SK-N-SH (cell line): Measurements from ENCODE around the gene SPTB. TPM values are rescaled to one million over a fixed set of nuclear protein-coding genes. Genes with fewer than 3 reads are reported as not detected.

Experiments used
- CTCF ChIA-PET: fragments of 300-600, 350-600 bp; formaldehyde crosslinking; extraction: SDS; loops from one replicate; lab custom pipeline; 2021; lab: Yijun Ruan, JAX
- POLR2A ChIA-PET: fragments of 350-600 bp; sonication (Branson Sonifier 250); formaldehyde crosslinking; extraction: SDS; loops from one replicate; lab custom pipeline; 2020; ENCODE audit warnings: antibody characterized with exemption, inconsistent platforms; lab: Yijun Ruan, JAX
- DNase-seq: peaks from one replicate; pipeline ENCODE4 v3.0.0; 2012
- H2AFZ ChIP-seq: fragments of 200-600 bp; sonication (generic); 2 replicates; pipeline ENCODE4 v1.8.1; 2016; ENCODE audit warnings: antibody characterized with exemption, mild to moderate bottlenecking, low read depth
- H3F3A ChIP-seq: fragments of 200-600 bp; sonication (generic); replicated peaks from 2 replicates; pipeline ENCODE3; 2016; ENCODE audit warnings: antibody characterized with exemption, mild to moderate bottlenecking; ENCODE audit not compliant: insufficient read depth
- H3K27ac ChIP-seq, 2 experiments: fragments of 200-500 bp in 1 of 2; fragments of 200-600 bp in 1 of 2; sonication (Bioruptor generic) in 1 of 2; sonication (generic), shearing (Covaris generic) in 1 of 2; 2 replicates each; pipeline versions ENCODE4 v1.5.1 to v1.6.1; 2014 to 2016; ENCODE audit warnings: low read depth in 2 of 2, inconsistent platforms in 1 of 2, low read length in 1 of 2, mild to moderate bottlenecking in 1 of 2, mixed read lengths in 1 of 2
- H3K27me3 ChIP-seq: fragments of 200-600 bp; sonication (generic), shearing (Covaris generic); 2 replicates; pipeline ENCODE4 v1.6.1; 2016; ENCODE audit warnings: mixed run types; ENCODE audit not compliant: insufficient read depth
- H3K36me3 ChIP-seq, 2 experiments: fragments of 200-500 bp in 1 of 2; fragments of 200-600 bp in 1 of 2; sonication (Bioruptor generic) in 1 of 2; sonication (generic) in 1 of 2; replicated peaks in 1 of 2; 2 replicates each; pipeline versions ENCODE3 to v1.5.1; 2014 to 2016; ENCODE audit warnings: low read length in 1 of 2, mild to moderate bottlenecking in 1 of 2; ENCODE audit not compliant: insufficient read depth in 2 of 2, control insufficient read depth in 1 of 2
- H3K4me1 ChIP-seq, 2 experiments: fragments of 200-500 bp in 1 of 2; fragments of 200-600 bp in 1 of 2; sonication (Bioruptor generic) in 1 of 2; sonication (generic), shearing (Covaris generic) in 1 of 2; 2 replicates each; pipeline versions ENCODE4 v1.5.1 to v1.6.1; 2014 to 2016; ENCODE audit warnings: low read depth in 1 of 2, low read length in 1 of 2, mixed run types in 1 of 2; ENCODE audit not compliant: insufficient read depth in 2 of 2, control insufficient read depth in 1 of 2
- H3K4me2 ChIP-seq: fragments of 200-600 bp; sonication (generic), shearing (Covaris generic); 2 replicates; pipeline ENCODE4 v1.6.1; 2017; ENCODE audit warnings: mixed run types
- H3K4me3 ChIP-seq, 2 experiments: fragments of 200-500 bp in 1 of 2; fragments of 200-600 bp in 1 of 2; sonication (Bioruptor generic) in 1 of 2; sonication (generic), shearing (Covaris generic) in 1 of 2; 2 replicates each; pipeline versions ENCODE4 v1.5.1 to v1.8.1; 2014 to 2016; ENCODE audit warnings: low read depth in 2 of 2, inconsistent platforms in 1 of 2, low read length in 1 of 2, mild to moderate bottlenecking in 1 of 2, mixed read lengths in 1 of 2, moderate library complexity in 1 of 2
- H3K79me2 ChIP-seq: fragments of 200-600 bp; sonication (generic); 2 replicates; pipeline ENCODE4 v1.8.1; 2017; ENCODE audit warnings: mild to moderate bottlenecking; ENCODE audit not compliant: insufficient read depth
- H3K9ac ChIP-seq: fragments of 200-600 bp; sonication (generic); 2 replicates; pipeline ENCODE4 v1.6.1; 2017; ENCODE audit warnings: mixed run types
- H3K9me2 ChIP-seq: fragments of 200-600 bp; sonication (generic); 2 replicates; pipeline ENCODE4 v1.6.1; 2017; ENCODE audit warnings: mixed run types
- H3K9me3 ChIP-seq: fragments of 200-600 bp; sonication (generic); 2 replicates; pipeline ENCODE4 v1.6.1; 2017; ENCODE audit warnings: mixed run types, mild to moderate bottlenecking, moderate library complexity
- H4K20me1 ChIP-seq: fragments of 200-600 bp; sonication (generic); 2 replicates; pipeline ENCODE4 v1.6.1; 2017; ENCODE audit warnings: mild to moderate bottlenecking, mixed run types; ENCODE audit not compliant: insufficient read depth
- CHD2 ChIP-seq: fragments of 150-350 bp; IDR thresholded peaks from 2 replicates; pipeline ENCODE4 v1.6.1; 2018; ENCODE audit warnings: low read length; ENCODE audit not compliant: partially characterized antibody
- ELF1 ChIP-seq: IDR thresholded peaks from 2 replicates; pipeline ENCODE4 v1.4.0; 2012
- EZH2phosphoT487 ChIP-seq: fragments of 200-600 bp; sonication (generic); IDR thresholded peaks from 2 replicates; pipeline ENCODE4 v1.6.1; 2017; ENCODE audit warnings: low read depth, mixed run types, mild to moderate bottlenecking, antibody characterized with exemption, moderate library complexity, borderline replicate concordance
- FOSL2 ChIP-seq: IDR thresholded peaks from 2 replicates; pipeline ENCODE4 v1.4.0; 2012; ENCODE audit warnings: low read depth, mild to moderate bottlenecking, moderate library complexity, borderline replicate concordance
- FOXJ3 ChIP-seq: sonication (generic); formaldehyde crosslinking; IDR thresholded peaks from 2 replicates; pipeline ENCODE4 v1.5.1; 2020; ENCODE audit warnings: mild to moderate bottlenecking, missing genetic modification reagents
- FOXM1 ChIP-seq: IDR thresholded peaks from 2 replicates; pipeline ENCODE4 v1.4.0; 2012; ENCODE audit warnings: low read depth, mild to moderate bottlenecking
- GABPA ChIP-seq: IDR thresholded peaks from 2 replicates; pipeline ENCODE4 v1.4.0; 2012; ENCODE audit warnings: low read depth, mild to moderate bottlenecking
- GATA2 ChIP-seq: sonication (generic); formaldehyde crosslinking; IDR thresholded peaks from 2 replicates; pipeline ENCODE4 v1.5.0; 2020; ENCODE audit warnings: mild to moderate bottlenecking, missing genetic modification reagents
- JUND ChIP-seq: IDR thresholded peaks from 2 replicates; pipeline ENCODE4 v1.4.0; 2012
- MAX ChIP-seq: IDR thresholded peaks from 2 replicates; pipeline ENCODE4 v1.4.0; 2012; ENCODE audit warnings: low read depth
- MEF2A ChIP-seq: IDR thresholded peaks from 2 replicates; pipeline ENCODE4 v1.4.0; 2012; ENCODE audit warnings: low read depth, borderline replicate concordance
- MXI1 ChIP-seq: IDR thresholded peaks from 2 replicates; pipeline ENCODE4 v1.6.1; 2012; ENCODE audit warnings: mild to moderate bottlenecking, low read depth, low read length, improper control_type of control experiment
- NFIC ChIP-seq: IDR thresholded peaks from 2 replicates; pipeline ENCODE4 v1.4.0; 2012; ENCODE audit warnings: borderline replicate concordance
- POLR2AphosphoS5 ChIP-seq: IDR thresholded peaks from 2 replicates; pipeline ENCODE4 v1.6.1; 2012; ENCODE audit warnings: low read depth, low read length
- RAD21 ChIP-seq: IDR thresholded peaks from 2 replicates; pipeline ENCODE4 v1.6.1; 2012; ENCODE audit warnings: mild to moderate bottlenecking, low read length
- RFX5 ChIP-seq: IDR thresholded peaks from 2 replicates; pipeline ENCODE4 v1.6.1; 2012; ENCODE audit warnings: mild to moderate bottlenecking, improper control_type of control experiment, low read length
- SIN3A ChIP-seq: IDR thresholded peaks from 2 replicates; pipeline ENCODE4 v1.6.1; 2012; ENCODE audit warnings: low read depth, mild to moderate bottlenecking, low read length, moderate library complexity, borderline replicate concordance
- SMC3 ChIP-seq: IDR thresholded peaks from 2 replicates; pipeline ENCODE4 v1.6.1; 2012; ENCODE audit warnings: low read depth, low read length, improper control_type of control experiment
- TAF1 ChIP-seq: IDR thresholded peaks from 2 replicates; pipeline ENCODE4 v1.6.1; 2012; ENCODE audit warnings: low read depth, mild to moderate bottlenecking, low read length, moderate library complexity, borderline replicate concordance
- TCF12 ChIP-seq: IDR thresholded peaks from 2 replicates; pipeline ENCODE4 v1.4.0; 2012
- YY1 ChIP-seq: IDR thresholded peaks from 2 replicates; pipeline ENCODE4 v1.4.0; 2012; ENCODE audit warnings: low read depth, mild to moderate bottlenecking
- WGBS: methylation state at CpG from one replicate; pipeline ENCODE4 v1.1.6; 2017; ENCODE audit warnings: low lambda C conversion rate; 5-methylcytosine and 5-hydroxymethylcytosine counted together
- polyA plus RNA-seq, 3 experiments: library from polyadenylated mRNA; depleted of rRNA; stranded (reverse); fragments of >200 nt; gene quantifications; 2 replicates each; pipeline ENCODE4 v1.2.3, GENCODE V29; 2012

SPTB gene
- polyA plus RNA-seq, 1 of the 3 experiments (the other 2 are of a cell fraction) = 0.15 TPM

- H3K27ac ChIP-seq = no peak overlapping the region
- H3K36me3 ChIP-seq = peaks cover 0 to 28% of the 10 kb centered on the region in 2 experiments
- H2AFZ ChIP-seq = no peak overlapping the region
- no peaks in the 10 kb centered on the region for H3K9me3 ChIP-seq
- ChIA-PET POLR2A (no interaction called here), CTCF (interaction anchor here (1.2 to 1.9 kb wide), 2 partner anchors 11 to 179 kb away, joined by 3 to 4 read pairs; no protein-coding TSS in a partner anchor)
- H3K9me2 ChIP-seq = no peaks in the 10 kb centered on the region
- no peak overlapping the region for H3K9ac ChIP-seq
- TF ChIP-seq FOXJ3 (CRISPR knock-in tag) (no peak), MXI1 (no peak), MAX (no peak), TAF1 (no peak), POLR2AphosphoS5 (no peak), FOXM1 (no peak), SIN3A (no peak), MEF2A (no peak), EZH2phosphoT487 (no peak), CHD2 (no peak), NFIC (no peak)
- H3K27me3 ChIP-seq = no peaks in the 10 kb centered on the region
- H3K4me3 ChIP-seq = no peak overlapping the region
- H4K20me1 ChIP-seq = no peaks in the 10 kb centered on the region
- no peaks in the 10 kb centered on the region for H3F3A ChIP-seq
- 89% methylated on average over 6 of the region's 6 CpGs for WGBS
- H3K79me2 ChIP-seq = no peaks in the 10 kb centered on the region
- DNase-seq = no peak
- no peak overlapping the region for H3K4me2 ChIP-seq
- H3K4me1 ChIP-seq = no peaks in the 10 kb centered on the region
These were observed 144.7 kb downstream of the SPTB start for GRCh38 chr14:64734990-64735389.

- ChIA-PET CTCF (interaction anchor here (1.2 kb wide), 1 partner anchor 178 kb away, joined by 3 read pairs; no protein-coding TSS in a partner anchor), POLR2A (no interaction called here)
- Histone ChIP-seq H3K9me2 (no peaks in the 10 kb centered on the region), H3K9me3 (no peaks in the 10 kb centered on the region), H3K4me2 (no peak overlapping the region), H3K79me2 (no peaks in the 10 kb centered on the region), H3F3A (no peaks in the 10 kb centered on the region), H3K27ac (no peak overlapping the region), H4K20me1 (no peaks in the 10 kb centered on the region), H3K36me3 (peaks cover 0 to 21% of the 10 kb centered on the region in 2 experiments), H3K4me1 (no peaks in the 10 kb centered on the region)
- DNase-seq = no peak
- WGBS = 88% methylated on average over 1 of the region's 1 CpG
- no peak for TF ChIP-seq TCF12
- no peak for TF ChIP-seq TAF1
- no peak for TF ChIP-seq EZH2phosphoT487
- no peak for TF ChIP-seq GABPA
- TF ChIP-seq ELF1 = no peak
- TF ChIP-seq FOXM1 = no peak
- no peak for TF ChIP-seq POLR2AphosphoS5
- no peak for TF ChIP-seq FOSL2
- TF ChIP-seq MEF2A = no peak
- TF ChIP-seq YY1 = no peak
- no peak for TF ChIP-seq RAD21
- no peak for TF ChIP-seq RFX5
- no peak for TF ChIP-seq SIN3A
- no peak for TF ChIP-seq SMC3
- no peak for TF ChIP-seq FOXJ3 (CRISPR knock-in tag)
- no peak for TF ChIP-seq GATA2 (CRISPR knock-in tag)
- TF ChIP-seq JUND = no peak
- TF ChIP-seq, all 33 proteins: peak for 0
- H3K27me3 ChIP-seq = no peaks in the 10 kb centered on the region
- H2AFZ ChIP-seq = no peak overlapping the region
- no peak overlapping the region for H3K4me3 ChIP-seq
- no peak overlapping the region for H3K9ac ChIP-seq
These were observed 145.8 kb downstream of the SPTB start for GRCh38 chr14:64733899-64734298.
